Measurements from ENCODE around the gene TPCN1. TPM values are rescaled to one million over a fixed set of nuclear protein-coding genes. Genes with fewer than 3 reads are reported as not detected.

Gene TPCN1
- total and polyA plus RNA-seq, 2 of the 8 experiments (the other 6 are each of a cell fraction or from before 2014, with no cell fraction given), result 14.9 to 21.4 TPM

- Histone ChIP-seq H3K23ac (ENCODE audit: insufficient read length) (no peak overlapping the region), H3K27me3 (replicated peaks in 1 of 4; ENCODE audit: control insufficient read depth in 3 of 4, extremely low read depth in 1 of 4, insufficient read depth in 3 of 4, low read length in 3 of 4) (no peaks in the 10 kb centered on the region; a peak in 1 of 7 replicates), H4K5ac (ENCODE audit: insufficient read length, low read depth, low read length) (no peak overlapping the region), H3K79me2 (ENCODE audit: control insufficient read depth in 1 of 2, insufficient read depth in 2 of 2, low read length in 2 of 2) (no peaks in the 10 kb centered on the region; a peak in 1 of 4 replicates), H2AFZ (ENCODE audit: low read length) (no peak overlapping the region), H2BK120ac (replicated peaks; ENCODE audit: low read depth, low read length) (no peak overlapping the region), H4K91ac (replicated peaks; ENCODE audit: insufficient read length, low read length) (no peak overlapping the region), H3K27ac (ENCODE audit: low read depth, low read length) (no peak overlapping the region), H3K18ac (ENCODE audit: extremely low read depth, low read length) (no peak overlapping the region), H2BK5ac (ENCODE audit: low read depth, low read length) (no peak overlapping the region), H3K23me2 (ENCODE audit: low read depth, low read length) (no peaks in the 10 kb centered on the region; the same call in 1 of the 2 replicates), H2AK5ac (ENCODE audit: low read depth, low read length) (no peak overlapping the region), H4K20me1 (replicated peaks in 1 of 2; ENCODE audit: control insufficient read depth in 1 of 2, insufficient read depth in 2 of 2, low read length in 2 of 2) (peaks cover 0 to 2% of the 10 kb centered on the region in 2 experiments), H3K14ac (ENCODE audit: insufficient read length) (no peak overlapping the region), H3K56ac (replicated peaks; ENCODE audit: insufficient read length, low read depth, low read length) (no peak overlapping the region), H2BK20ac (ENCODE audit: low read length) (no peak overlapping the region), H3K9ac (replicated peaks in 1 of 4; ENCODE audit: extremely low read depth in 1 of 4, low read depth in 3 of 4, low read length in 3 of 4) (no peak overlapping the region), H3K4ac (replicated peaks; ENCODE audit: insufficient read length, low read depth, low read length) (no peak overlapping the region), H3K79me1 (ENCODE audit: low read depth, low read length) (no peaks in the 10 kb centered on the region; the same call in 1 of the 2 replicates), H2BK15ac (ENCODE audit: low read length) (no peak overlapping the region), H3K9me3 (ENCODE audit: insufficient read depth in 2 of 2, low read depth in 1 of 2, low read length in 1 of 2) (no peaks in the 10 kb centered on the region), H4K8ac (ENCODE audit: extremely low read depth, insufficient read depth, low read length) (no peak overlapping the region), H3K4me2 (ENCODE audit: insufficient read depth in 1 of 2, low read depth in 2 of 2, low read length in 2 of 2) (no peak overlapping the region), H3K4me3 (ENCODE audit: extremely low read depth in 1 of 4, insufficient read depth in 2 of 4, low read depth in 3 of 4, low read length in 4 of 4) (no peak overlapping the region), H3K36me3 (ENCODE audit: control insufficient read depth in 2 of 4, insufficient read depth in 4 of 4, low read length in 3 of 4) (0 out of 8 replicates have a peak, but pooled peaks cover 0 to 3% (median 0%) of the 10 kb centered on the region in 4 experiments), H2BK12ac (ENCODE audit: low read depth, low read length) (no peak overlapping the region), H3K4me1 (replicated peaks in 1 of 4; ENCODE audit: control insufficient read depth in 3 of 4, insufficient read depth in 4 of 4, low read length in 3 of 4) (peaks cover 9 to 23% (median 18%) of the 10 kb centered on the region in 4 experiments)
- WGBS, 2 experiments (ENCODE audit: extremely low coverage in 1 of 2, insufficient coverage in 1 of 2, insufficient read length in 1 of 2, insufficient replicate concordance in 2 of 2, low coverage in 1 of 2, low lambda C conversion rate in 2 of 2, missing lambda C conversion rate in 1 of 2), result 79% methylated on average over 5 of the region's 5 CpGs; no CpG with 5 or more reads in 1 of the 2 experiments
- no peak for TF ChIP-seq E2F6 (IDR thresholded peaks at IDR 0.05)
- no peak for TF ChIP-seq SP2 (IDR thresholded peaks at IDR 0.05; ENCODE audit: low read length)
- no peak for TF ChIP-seq HDAC6 (IDR thresholded peaks at IDR 0.05; ENCODE audit: low read depth, low read length)
- no peak for TF ChIP-seq SIN3A (conservative IDR thresholded peaks at IDR 0.05 in 1 of 2, IDR thresholded peaks at IDR 0.05 in 1 of 2; ENCODE audit: low read depth in 1 of 2, low read length in 2 of 2)
- no peak for TF ChIP-seq RXRA (IDR thresholded peaks at IDR 0.05; ENCODE audit: insufficient read depth, low read depth, low read length)
- no peak for TF ChIP-seq TBP (IDR thresholded peaks at IDR 0.05; ENCODE audit: low read depth, low read length)
- TF ChIP-seq CHD1 (IDR thresholded peaks at IDR 0.05; ENCODE audit: low read depth, low read length), result no peak
- TF ChIP-seq NRF1 (IDR thresholded peaks at IDR 0.05; ENCODE audit: low read depth, low read length), result no peak
- no peak for TF ChIP-seq MAFK (IDR thresholded peaks at IDR 0.05; ENCODE audit: low read depth, low read length)
- TF ChIP-seq BACH1 (IDR thresholded peaks at IDR 0.05; ENCODE audit: low read length), result no peak
- no peak for DNase-seq (ENCODE audit: low read depth in 1 of 2, low spot score in 2 of 2)
- ChIA-PET POLR2A (ENCODE audit: partially characterized antibody) (interaction anchor here (1.0 to 4.9 kb wide), 4 partner anchors 10 to 130 kb away, joined by 3 to 16 read pairs (median 4); partner anchors contain the start of gene TPCN1), CTCF (ENCODE audit: partially characterized antibody) (interaction anchor here (0.9 kb wide), 1 partner anchor 76 kb away, joined by 4 read pairs; no protein-coding TSS in a partner anchor)
- FAIRE-seq, result no peak
Measured at GRCh38 chr12:113236539-113237399, 15.5 kb downstream of the TPCN1 start.

All from H1 (cell line).